GM23338 (cell line): Measurements from ENCODE around the gene HCRTR1. TPM values are rescaled to one million over a fixed set of nuclear protein-coding genes. Genes with fewer than 3 reads are reported as not detected.

ENCODE experiments used
- ATAC-seq: fragments of 200-7000 bp; cut with Tn5 transposase; 3 replicates; pipeline ENCODE4 v1.9.1; 2020
- DNase-seq: peaks from one replicate; pipeline ENCODE4 v3.0.0-alpha.2; 2015; ENCODE audit warnings: low spot score
- H2AFZ ChIP-seq: fragments of 200-600 bp; sonication (generic); 2 replicates; pipeline ENCODE4 v1.8.0; 2016; ENCODE audit warnings: antibody characterized with exemption, mild to moderate bottlenecking, moderate library complexity
- H3F3A ChIP-seq: fragments of 200-600 bp; sonication (generic); replicated peaks from 2 replicates; pipeline ENCODE4 v1.8.0; 2017; ENCODE audit warnings: antibody characterized with exemption, mixed run types, low read depth
- H3K27ac ChIP-seq: fragments of 200-600 bp; sonication (generic); 2 replicates; pipeline ENCODE4 v1.6.1; 2016; ENCODE audit warnings: low read depth
- H3K27me3 ChIP-seq: fragments of 200-600 bp; sonication (generic); 2 replicates; pipeline ENCODE4 v1.8.0; 2016; ENCODE audit warnings: mild to moderate bottlenecking, mixed run types, moderate library complexity; ENCODE audit not compliant: insufficient read depth
- H3K36me3 ChIP-seq: fragments of 200-600 bp; sonication (generic); 2 replicates; pipeline ENCODE4 v1.8.0; 2016; ENCODE audit warnings: mild to moderate bottlenecking; ENCODE audit not compliant: insufficient read depth
- H3K4me1 ChIP-seq: fragments of 200-600 bp; sonication (generic); 2 replicates; pipeline ENCODE4 v1.8.0; 2016; ENCODE audit warnings: mild to moderate bottlenecking, moderate library complexity; ENCODE audit not compliant: insufficient read depth
- H3K4me2 ChIP-seq: fragments of 200-600 bp; sonication (generic); 2 replicates; pipeline ENCODE4 v1.7.1; 2017; ENCODE audit warnings: mixed run types
- H3K4me3 ChIP-seq: fragments of 200-600 bp; sonication (generic); 2 replicates; pipeline ENCODE4 v1.6.1; 2016; ENCODE audit warnings: mixed run types
- H3K79me2 ChIP-seq: fragments of 200-600 bp; sonication (generic); replicated peaks from 2 replicates; pipeline ENCODE4 v1.8.0; 2017; ENCODE audit warnings: mild to moderate bottlenecking; ENCODE audit not compliant: insufficient read depth
- H3K9me2 ChIP-seq: fragments of 200-600 bp; sonication (generic); 2 replicates; pipeline ENCODE4 v1.8.0; 2017; ENCODE audit not compliant: insufficient read depth
- H4K20me1 ChIP-seq: fragments of 200-600 bp; sonication (generic); replicated peaks from 2 replicates; pipeline ENCODE4 v1.8.0; 2017; ENCODE audit warnings: mild to moderate bottlenecking; ENCODE audit not compliant: insufficient read depth
- H3K27ac Mint-ChIP-seq: 2 replicates; pipeline ENCODE4 v1.8.0; 2020; ENCODE audit warnings: inconsistent platforms, mild to moderate bottlenecking, moderate library complexity, mixed read lengths
- H3K27me3 Mint-ChIP-seq: 3 replicates; pipeline ENCODE4 v1.8.0; 2022; ENCODE audit warnings: low read depth, mild to moderate bottlenecking, moderate library complexity, mixed read lengths, inconsistent platforms; ENCODE audit not compliant: insufficient read depth, poor library complexity
- H3K36me3 Mint-ChIP-seq: 3 replicates; pipeline ENCODE4 v1.8.0; 2021; ENCODE audit warnings: low read depth, mild to moderate bottlenecking, inconsistent platforms, moderate library complexity, mixed read lengths
- H3K4me1 Mint-ChIP-seq: 3 replicates; pipeline ENCODE4 v1.8.0; 2020; ENCODE audit warnings: mild to moderate bottlenecking, inconsistent platforms, mixed read lengths
- H3K4me3 Mint-ChIP-seq: 3 replicates; pipeline ENCODE4 v1.8.0; 2021; ENCODE audit warnings: moderate library complexity, mild to moderate bottlenecking, inconsistent platforms, mixed read lengths
- H3K9me3 Mint-ChIP-seq: 3 replicates; pipeline ENCODE4 v1.8.0; 2020; ENCODE audit warnings: moderate library complexity, mild to moderate bottlenecking, inconsistent platforms, mixed read lengths
- CREB1 ChIP-seq: fragments of 250-450 bp; sonication (Bioruptor Pico); IDR thresholded peaks from 2 replicates; pipeline ENCODE4 v1.5.0; 2020; ENCODE audit warnings: low read depth, mild to moderate bottlenecking, moderate library complexity
- ETS1 ChIP-seq: IDR thresholded peaks from 2 replicates; pipeline ENCODE4 v1.6.1; 2016; ENCODE audit warnings: antibody characterized with exemption
- EZH2 ChIP-seq: fragments of 200-600 bp; sonication (generic); IDR thresholded peaks from one replicate; pipeline ENCODE4 v1.8.0; 2017; ENCODE audit warnings: antibody characterized with exemption, mild to moderate bottlenecking, low read depth; ENCODE audit not compliant: unreplicated experiment
- NANOG ChIP-seq: IDR thresholded peaks from 2 replicates; pipeline ENCODE4 v1.6.1; 2016; ENCODE audit warnings: antibody characterized with exemption, borderline replicate concordance
- POLR2AphosphoS5 ChIP-seq: IDR thresholded peaks from 2 replicates; pipeline ENCODE4 v1.6.1; 2016; ENCODE audit warnings: antibody characterized with exemption, low read depth
- REST ChIP-seq: IDR thresholded peaks from one replicate; pipeline ENCODE4 v1.6.1; 2018; ENCODE audit warnings: antibody characterized with exemption; ENCODE audit not compliant: unreplicated experiment
- STAT1 ChIP-seq: IDR thresholded peaks from one replicate; pipeline ENCODE4 v1.6.1; 2016; ENCODE audit warnings: antibody characterized with exemption; ENCODE audit not compliant: unreplicated experiment
- ZNF114 ChIP-seq: fragments of 250-450 bp; sonication (Bioruptor Pico); IDR thresholded peaks from 2 replicates; pipeline ENCODE4 v1.5.0; 2020; ENCODE audit warnings: mild to moderate bottlenecking, moderate library complexity
- ZNF331 ChIP-seq: fragments of 250-450 bp; sonication (Bioruptor Pico); IDR thresholded peaks from 2 replicates; pipeline ENCODE4 v1.5.0; 2020; ENCODE audit warnings: low read depth, mild to moderate bottlenecking, moderate library complexity
- polyA plus RNA-seq: library from polyadenylated mRNA; unstranded; fragments of >200 nt; fragmentation: Nextera tagmentation; extraction: Ambion mirVana; gene quantifications from 2 replicates; pipeline ENCODE4 v1.2.1, GENCODE V29; 2016
- total RNA-seq: library from RNA; depleted of rRNA; stranded (reverse); fragments of >200 nt; shearing (Covaris generic); gene quantifications from 2 replicates; pipeline ENCODE4 v1.2.3, GENCODE V29; 2014

Gene HCRTR1
- total and polyA plus RNA-seq, 2 experiments from 2014 or later, result 0.15 to 1.0 TPM

- no peak overlapping the region for H3K27ac Mint-ChIP-seq
- H3K4me2 ChIP-seq, result no peak overlapping the region
Observed at GRCh38 chr1:31624731-31625514, 7.4 kb downstream of the HCRTR1 start.

GRCh38 chr1:31625561-31626222 is 8.2 kb downstream of the HCRTR1 start:
- H2AFZ ChIP-seq, result no peak overlapping the region
- H3K27me3 Mint-ChIP-seq, result peaks cover 13% of the 10 kb centered on the region
- H3K9me2 ChIP-seq, result no peaks in the 10 kb centered on the region
- no peak for ATAC-seq
- no peaks in the 10 kb centered on the region for H3K9me3 Mint-ChIP-seq
- DNase-seq, result no peak
- H3K4me3 ChIP-seq, result no peak overlapping the region
- H3K27me3 ChIP-seq, result no peaks in the 10 kb centered on the region
- H3K36me3 ChIP-seq, result 0 out of 2 replicates have a peak, but pooled peaks cover 4% of the 10 kb centered on the region
- TF ChIP-seq CREB1 (CRISPR knock-in tag), result no peak
- no peak overlapping the region for H3K27ac ChIP-seq
- no peak overlapping the region for H3K27ac Mint-ChIP-seq
- H3F3A ChIP-seq, result no peaks in the 10 kb centered on the region
- H3K4me2 ChIP-seq, result no peak overlapping the region
- no peaks in the 10 kb centered on the region for H3K4me1 ChIP-seq
- no peaks in the 10 kb centered on the region for H3K79me2 ChIP-seq
- no peak overlapping the region for H3K4me3 Mint-ChIP-seq
- no peaks in the 10 kb centered on the region; the same call in 1 of the 2 replicates for H4K20me1 ChIP-seq
- H3K36me3 Mint-ChIP-seq, result peaks cover 10% of the 10 kb centered on the region
- peaks cover 4% of the 10 kb centered on the region; the same call in 2 of the 3 replicates for H3K4me1 Mint-ChIP-seq

More at GRCh38 chr1:31624731-31625514, 7.4 kb downstream of the HCRTR1 start:
- peaks cover 4% of the 10 kb centered on the region; the same call in 2 of the 3 replicates for H3K4me1 Mint-ChIP-seq
- no peaks in the 10 kb centered on the region for H3K9me3 Mint-ChIP-seq
- H3K36me3 ChIP-seq, result 0 out of 2 replicates have a peak, but pooled peaks cover 4% of the 10 kb centered on the region
- H3F3A ChIP-seq, result no peaks in the 10 kb centered on the region
- H3K36me3 Mint-ChIP-seq, result peaks cover 3% of the 10 kb centered on the region
- H3K27me3 Mint-ChIP-seq, result peaks cover 13% of the 10 kb centered on the region
- no peaks in the 10 kb centered on the region for H3K4me1 ChIP-seq
- H2AFZ ChIP-seq, result no peak overlapping the region
- no peaks in the 10 kb centered on the region for H3K9me2 ChIP-seq
- no peak for DNase-seq
- no peak overlapping the region for H3K27ac ChIP-seq
- no peaks in the 10 kb centered on the region for H4K20me1 ChIP-seq
- TF ChIP-seq EZH2, result no peak
- H3K4me3 Mint-ChIP-seq, result no peak overlapping the region
- no peak for ATAC-seq
- no peaks in the 10 kb centered on the region for H3K79me2 ChIP-seq
- no peak overlapping the region for H3K4me3 ChIP-seq
- H3K27me3 ChIP-seq, result no peaks in the 10 kb centered on the region

- peak; percentile 67 for ATAC-seq
- H2AFZ ChIP-seq, result no peak overlapping the region
- Mint-ChIP-seq H3K36me3 (peaks cover 10% of the 10 kb centered on the region), H3K27me3 (peaks cover 13% of the 10 kb centered on the region), H3K27ac (no peak overlapping the region), H3K4me3 (no peak overlapping the region), H3K4me1 (peaks cover 4% of the 10 kb centered on the region; the same call in 2 of the 3 replicates), H3K9me3 (no peaks in the 10 kb centered on the region)
- peak; percentile 49 for DNase-seq
- 0 out of 2 replicates have a peak, but pooled peaks cover 4% of the 10 kb centered on the region for H3K36me3 ChIP-seq
- no peaks in the 10 kb centered on the region for H3F3A ChIP-seq
- H3K79me2 ChIP-seq, result no peaks in the 10 kb centered on the region
- no peak overlapping the region for H3K4me2 ChIP-seq
- no peaks in the 10 kb centered on the region for H3K9me2 ChIP-seq
- no peaks in the 10 kb centered on the region for H3K27me3 ChIP-seq
- no peak overlapping the region for H3K27ac ChIP-seq
- H4K20me1 ChIP-seq, result no peaks in the 10 kb centered on the region; the same call in 1 of the 2 replicates
- H3K4me1 ChIP-seq, result no peaks in the 10 kb centered on the region
- no peak overlapping the region for H3K4me3 ChIP-seq
- TF ChIP-seq ZNF114 (no peak), STAT1 (no peak), NANOG (no peak), POLR2AphosphoS5 (no peak), CREB1 (CRISPR knock-in tag) (no peak), ETS1 (no peak), REST (no peak), ZNF331 (CRISPR knock-in tag) (no peak)
Observed at GRCh38 chr1:31626223-31627207, 9.0 kb downstream of the HCRTR1 start.
